ENCODE data around the gene RGS1. TPM values are rescaled to one million over a fixed set of nuclear protein-coding genes. Genes with fewer than 3 reads are reported as not detected.
A peak's percentile ranks its signal among the peaks of the same experiment; 100 is the strongest.

Gene RGS1
- total RNA-seq, 1 donor from 2014 or later = not detected

- peak; percentile 73 to 81 for DNase-seq (ENCODE audit: low read depth in 2 of 2)
Observed at GRCh38 chr1:192580351-192580962, 4.9 kb downstream of the RGS1 start.

GRCh38 chr1:192581131-192581927, 5.8 kb downstream of the RGS1 start:
- no peak for DNase-seq (ENCODE audit: low read depth in 2 of 2)

- peak; percentile 7 to 13 for DNase-seq (ENCODE audit: low read depth in 2 of 2)
Observed at GRCh38 chr1:192584866-192585265, 9.3 kb downstream of the RGS1 start.

GRCh38 chr1:192587386-192588266, 12.1 kb downstream of the RGS1 start:
- DNase-seq (ENCODE audit: low read depth in 2 of 2) = peak in 1 of 2 donors; percentile 7

GRCh38 chr1:192588546-192588945, 13.0 kb downstream of the RGS1 start:
- no peak for DNase-seq (ENCODE audit: low read depth in 2 of 2)

GRCh38 chr1:192589813-192590212, 14.2 kb downstream of the RGS1 start:
- no peak for DNase-seq (ENCODE audit: low read depth in 2 of 2)

GRCh38 chr1:192592517-192592916, 16.9 kb downstream of the RGS1 start:
- DNase-seq (ENCODE audit: low read depth in 2 of 2) = no peak

- DNase-seq (ENCODE audit: low read depth in 2 of 2) = peak; percentile 40 to 78
Observed at GRCh38 chr1:192592981-192593708, 17.6 kb downstream of the RGS1 start.

GRCh38 chr1:192595299-192595698, 19.7 kb downstream of the RGS1 start:
- DNase-seq (ENCODE audit: low read depth in 2 of 2) = no peak

- no peak for DNase-seq (ENCODE audit: low read depth in 2 of 2)
Observed at GRCh38 chr1:192598589-192598988, 23.0 kb downstream of the RGS1 start.

- no peak for DNase-seq (ENCODE audit: low read depth in 2 of 2)
Observed at GRCh38 chr1:192600275-192600674, 24.7 kb downstream of the RGS1 start.

GRCh38 chr1:192601143-192601542, 25.6 kb downstream of the RGS1 start:
- no peak for DNase-seq (ENCODE audit: low read depth in 2 of 2)

- peak in 1 of 2 donors; percentile 26 for DNase-seq (ENCODE audit: low read depth in 2 of 2)
Observed at GRCh38 chr1:192601567-192601966, 26.0 kb downstream of the RGS1 start.

GRCh38 chr1:192602757-192603156, 27.2 kb downstream of the RGS1 start:
- DNase-seq (ENCODE audit: low read depth in 2 of 2) = no peak

- DNase-seq (ENCODE audit: low read depth in 2 of 2) = no peak
Observed at GRCh38 chr1:192603218-192603787, 27.7 kb downstream of the RGS1 start.

GRCh38 chr1:192604979-192605620, 29.5 kb downstream of the RGS1 start:
- DNase-seq (ENCODE audit: low read depth in 2 of 2) = no peak

- DNase-seq (ENCODE audit: low read depth in 2 of 2) = no peak
Observed at GRCh38 chr1:192608671-192609070, 33.1 kb downstream of the RGS1 start.

GRCh38 chr1:192609110-192610079, 33.8 kb downstream of the RGS1 start:
- peak in 1 of 2 donors; percentile 8 for DNase-seq (ENCODE audit: low read depth in 2 of 2)
